ENCODE data around the gene TMC1.

DNA sequence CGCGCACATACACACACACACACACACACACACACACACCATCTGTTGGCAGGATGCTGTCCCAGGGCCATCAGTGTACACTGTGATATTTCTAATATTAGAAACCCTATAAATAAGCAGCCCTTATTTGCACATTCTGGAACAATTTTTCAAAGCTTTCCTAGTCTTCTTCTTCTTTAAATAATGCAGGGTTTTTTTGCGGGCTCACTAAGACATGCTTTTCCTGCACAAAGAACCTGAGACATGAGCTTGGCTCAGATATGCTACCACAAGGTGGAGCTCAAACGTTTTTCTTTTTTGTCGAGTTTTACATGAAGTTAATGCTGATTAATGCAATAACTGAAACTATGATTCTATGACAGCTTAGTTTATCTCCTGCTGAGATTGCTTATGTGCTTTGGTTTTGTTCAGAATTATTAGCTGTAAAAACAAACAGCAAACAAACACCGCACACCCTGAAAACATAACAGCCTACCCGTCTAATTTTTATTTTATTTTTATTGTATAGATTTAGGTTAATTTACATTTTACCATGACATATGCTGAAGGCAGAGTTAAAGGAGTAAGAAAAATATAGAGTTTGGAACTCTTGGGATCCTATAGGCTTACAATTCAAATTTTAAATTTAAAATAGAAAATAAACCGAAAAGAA, 335.7 kb downstream of the TMC1 start:
- TF ChIP-seq, protein P1, sequence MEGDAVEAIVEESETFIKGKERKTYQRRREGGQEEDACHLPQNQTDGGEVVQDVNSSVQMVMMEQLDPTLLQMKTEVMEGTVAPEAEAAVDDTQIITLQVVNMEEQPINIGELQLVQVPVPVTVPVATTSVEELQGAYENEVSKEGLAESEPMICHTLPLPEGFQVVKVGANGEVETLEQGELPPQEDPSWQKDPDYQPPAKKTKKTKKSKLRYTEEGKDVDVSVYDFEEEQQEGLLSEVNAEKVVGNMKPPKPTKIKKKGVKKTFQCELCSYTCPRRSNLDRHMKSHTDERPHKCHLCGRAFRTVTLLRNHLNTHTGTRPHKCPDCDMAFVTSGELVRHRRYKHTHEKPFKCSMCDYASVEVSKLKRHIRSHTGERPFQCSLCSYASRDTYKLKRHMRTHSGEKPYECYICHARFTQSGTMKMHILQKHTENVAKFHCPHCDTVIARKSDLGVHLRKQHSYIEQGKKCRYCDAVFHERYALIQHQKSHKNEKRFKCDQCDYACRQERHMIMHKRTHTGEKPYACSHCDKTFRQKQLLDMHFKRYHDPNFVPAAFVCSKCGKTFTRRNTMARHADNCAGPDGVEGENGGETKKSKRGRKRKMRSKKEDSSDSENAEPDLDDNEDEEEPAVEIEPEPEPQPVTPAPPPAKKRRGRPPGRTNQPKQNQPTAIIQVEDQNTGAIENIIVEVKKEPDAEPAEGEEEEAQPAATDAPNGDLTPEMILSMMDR (CRISPR knock-in tag; IDR thresholded peaks at IDR 0.05), result peak; percentile 70
- TF ChIP-seq GATAD2A (CRISPR knock-in tag; IDR thresholded peaks at IDR 0.05), result 0 out of 2 replicates have a peak, but pooled peaks have one; percentile 11

Data from HepG2 (cell line).